PC-3 (cell line): ENCODE results near the gene GATC. TPM values are rescaled to one million over a fixed set of nuclear protein-coding genes. Genes with fewer than 3 reads are reported as not detected.

Experiments
- ATAC-seq: fragments of 200-7000 bp; cut with Tn5 transposase; 2 replicates; pipeline ENCODE4 v1.9.1; 2020; ENCODE audit warnings: mild to moderate bottlenecking, moderate library complexity
- BruUV-seq: library from RNA; stranded (reverse); fragments of 400-500 nt; replicated peaks from 2 replicates; lab custom pipeline; 2021; lab: Mats Ljungman, UMichigan
- CTCF ChIA-PET: fragments of 300-600 bp; sonication (Branson Sonifier 250); formaldehyde crosslinking; loops from one replicate; lab custom pipeline; 2022; ENCODE audit warnings: antibody characterized with exemption; lab: Charles Lee
- POLR2A ChIA-PET: fragments of 300-600 bp; sonication (Branson Sonifier 250); formaldehyde crosslinking; loops from one replicate; lab custom pipeline; 2022; ENCODE audit warnings: antibody characterized with exemption; ENCODE audit not compliant: unreplicated experiment; lab: Charles Lee
- DNase-seq: peaks from one replicate; pipeline ENCODE4 v3.0.0-alpha.2; 2015
- H2AFZ ChIP-seq: fragments of 300-600 bp; sonication (generic); 2 replicates; pipeline ENCODE4 v1.6.0; 2016; ENCODE audit warnings: antibody characterized with exemption, low read length
- H3F3A ChIP-seq: fragments of 300-600 bp; sonication (generic); one replicate; pipeline ENCODE4 v1.6.0; 2017; ENCODE audit warnings: antibody characterized with exemption, low read length, control low read depth, mild to moderate bottlenecking; ENCODE audit not compliant: unreplicated experiment
- H3K27ac ChIP-seq: fragments of 300-600 bp; sonication (generic); 2 replicates; pipeline ENCODE4 v1.5.1; 2016; ENCODE audit warnings: mild to moderate bottlenecking, low read length
- H3K27me3 ChIP-seq: fragments of 300-600 bp; sonication (generic); 2 replicates; pipeline ENCODE4 v1.6.1; 2016; ENCODE audit warnings: low read length, mixed read lengths
- H3K36me3 ChIP-seq: fragments of 300-600 bp; sonication (generic); 2 replicates; pipeline ENCODE4 v1.6.1; 2016; ENCODE audit warnings: low read depth, mixed run types, low read length, mixed read lengths
- H3K4me1 ChIP-seq: fragments of 300-600 bp; sonication (generic); 2 replicates; pipeline ENCODE4 v1.5.1; 2016; ENCODE audit warnings: low read length; ENCODE audit not compliant: insufficient read depth
- H3K4me2 ChIP-seq: fragments of 300-600 bp; sonication (generic); 2 replicates; pipeline ENCODE4 v1.6.0; 2016; ENCODE audit warnings: low read length
- H3K4me3 ChIP-seq: fragments of 300-600 bp; sonication (generic); 2 replicates; pipeline ENCODE4 v1.5.1; 2016; ENCODE audit warnings: mild to moderate bottlenecking, low read length, mixed read lengths
- H3K79me2 ChIP-seq: fragments of 300-600 bp; sonication (generic); 2 replicates; pipeline ENCODE4 v1.6.1; 2017; ENCODE audit warnings: low read length, mixed read lengths
- H3K9ac ChIP-seq: fragments of 300-600 bp; sonication (generic); 2 replicates; pipeline ENCODE4 v1.6.0; 2016; ENCODE audit warnings: mild to moderate bottlenecking, low read length
- H3K9me2 ChIP-seq: fragments of 300-600 bp; sonication (generic); replicated peaks from 2 replicates; pipeline ENCODE4 v1.6.1; 2016; ENCODE audit warnings: mixed run types, low read length, mixed read lengths
- H3K9me3 ChIP-seq: fragments of 300-600 bp; sonication (generic); 2 replicates; pipeline ENCODE4 v1.6.1; 2016; ENCODE audit warnings: low read length, mixed read lengths
- H4K20me1 ChIP-seq: fragments of 300-600 bp; sonication (generic); 2 replicates; pipeline ENCODE4 v1.6.1; 2016; ENCODE audit warnings: low read length, mixed read lengths
- CTCF ChIP-seq: fragments of 300-600 bp; sonication (generic); conservative IDR thresholded peaks from 2 replicates; pipeline ENCODE4 v1.5.1; 2017; ENCODE audit warnings: antibody characterized with exemption, low read depth, mild to moderate bottlenecking, low read length
- EZH2 ChIP-seq: fragments of 300-600 bp; sonication (generic); IDR thresholded peaks from one replicate; pipeline ENCODE4 v1.6.1; 2017; ENCODE audit warnings: antibody characterized with exemption, mild to moderate bottlenecking, low read length; ENCODE audit not compliant: unreplicated experiment
- EZH2phosphoT487 ChIP-seq: fragments of 300-600 bp; sonication (generic); IDR thresholded peaks from 2 replicates; pipeline ENCODE4 v1.6.1; 2018; ENCODE audit warnings: mild to moderate bottlenecking, antibody characterized with exemption, low read length, borderline replicate concordance
- intact Hi-C: fragments of 100-400 bp; cut with micrococcal nuclease; formaldehyde crosslinking; loops from 2 replicates; pipeline ENCODE4 v1.9.0; 2023
- total RNA-seq: library from RNA; depleted of rRNA; stranded (reverse); fragments of >200 nt; gene quantifications from 2 replicates; pipeline ENCODE4 v1.2.3, GENCODE V29; 2014

The GATC gene
- total RNA-seq, 1 experiment from 2014 or later: 33.8 TPM

- no peak overlapping the region for H3K9ac ChIP-seq
- DNase-seq (no peak), ATAC-seq (no peak)
- H3K4me2 ChIP-seq: no peak overlapping the region
- no peak overlapping the region for H2AFZ ChIP-seq
- H3K4me3 ChIP-seq: no peak overlapping the region
- H3K4me1 ChIP-seq: no peaks in the 10 kb centered on the region
- intact Hi-C loops: no loop called here
- peaks cover 24% of the 10 kb centered on the region for H3K79me2 ChIP-seq
- H3K9me2 ChIP-seq: no peaks in the 10 kb centered on the region
- BruUV-seq: TSS peak; percentile 13
- ChIA-PET CTCF (no interaction called here), POLR2A (no interaction called here)
- H4K20me1 ChIP-seq: peaks cover 30% of the 10 kb centered on the region
- H3F3A ChIP-seq: no peaks in the 10 kb centered on the region
- TF ChIP-seq EZH2phosphoT487 (no peak), CTCF (no peak), EZH2 (no peak)
- peaks cover 73% of the 10 kb centered on the region for H3K36me3 ChIP-seq
- no peaks in the 10 kb centered on the region for H3K9me3 ChIP-seq
- H3K27ac ChIP-seq: no peak overlapping the region
- no peaks in the 10 kb centered on the region for H3K27me3 ChIP-seq
Observed at GRCh38 chr12:120460157-120460556, 13.9 kb downstream of the GATC start.

- no peak overlapping the region for H3K27ac ChIP-seq
- no peaks in the 10 kb centered on the region for H3F3A ChIP-seq
- intact Hi-C loops: no loop called here
- no peaks in the 10 kb centered on the region for H3K4me1 ChIP-seq
- H4K20me1 ChIP-seq: peaks cover 45% of the 10 kb centered on the region
- H3K79me2 ChIP-seq: peaks cover 44% of the 10 kb centered on the region
- no TSS peak for BruUV-seq
- no peak overlapping the region for H3K4me3 ChIP-seq
- DNase-seq (no peak), ATAC-seq (no peak)
- no peaks in the 10 kb centered on the region for H3K9me3 ChIP-seq
- H3K9me2 ChIP-seq: no peaks in the 10 kb centered on the region
- H3K4me2 ChIP-seq: no peak overlapping the region
- no peak overlapping the region for H3K9ac ChIP-seq
- no peaks in the 10 kb centered on the region for H3K27me3 ChIP-seq
- peaks cover 72% of the 10 kb centered on the region for H3K36me3 ChIP-seq
- TF ChIP-seq EZH2 (no peak), EZH2phosphoT487 (no peak), CTCF (no peak)
- POLR2A ChIA-PET: no interaction called here
- CTCF ChIA-PET: no interaction called here
- no peak overlapping the region for H2AFZ ChIP-seq
Observed at GRCh38 chr12:120462099-120462640, 15.9 kb downstream of the GATC start.

GRCh38 chr12:120463712-120464111 is 17.5 kb downstream of the GATC start:
- Histone ChIP-seq H3K9ac (no peak overlapping the region), H3K4me1 (peaks cover 4% of the 10 kb centered on the region; the same call in 1 of the 2 replicates), H3K79me2 (peaks cover 59% of the 10 kb centered on the region), H3K9me2 (no peaks in the 10 kb centered on the region), H3K36me3 (peaks cover 65% of the 10 kb centered on the region), H3K4me2 (no peak overlapping the region), H3K4me3 (no peak overlapping the region), H3K27me3 (no peaks in the 10 kb centered on the region), H4K20me1 (peaks cover 59% of the 10 kb centered on the region), H3K27ac (no peak overlapping the region), H3K9me3 (no peaks in the 10 kb centered on the region), H3F3A (no peaks in the 10 kb centered on the region), H2AFZ (no peak overlapping the region)
- no peak for ATAC-seq
- ChIA-PET CTCF (no interaction called here), POLR2A (no interaction called here)
- TF ChIP-seq EZH2phosphoT487 (no peak), CTCF (no peak), EZH2 (no peak)
- intact Hi-C loops: no loop called here
- BruUV-seq: no TSS peak
- no peak for DNase-seq
